Measurements from ENCODE around the gene LCA5L. TPM values are rescaled to one million over a fixed set of nuclear protein-coding genes. Genes with fewer than 3 reads are reported as not detected.

The LCA5L gene
- total RNA-seq, 1 experiment from 2014 or later, result 0.46 TPM

DNA sequence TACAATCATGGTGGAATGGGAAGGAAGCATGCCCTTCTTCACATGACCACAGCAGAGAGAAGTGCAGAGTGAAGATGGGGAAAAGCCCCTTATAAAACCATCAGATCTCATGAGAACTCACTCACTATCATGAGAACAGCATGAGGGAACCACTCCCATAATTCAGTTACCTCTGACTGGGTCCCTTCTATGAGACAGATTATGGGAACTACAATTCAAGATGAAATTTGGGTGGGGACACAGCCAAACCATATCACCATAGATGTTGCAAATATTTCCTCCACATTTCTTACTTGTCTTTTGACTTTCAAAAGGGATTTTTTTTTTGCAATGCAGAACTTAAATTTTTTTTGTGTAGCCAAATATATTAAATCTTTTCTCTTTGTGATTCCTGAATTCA lies 21.0 kb upstream of the LCA5L start:
- Histone ChIP-seq H2BK12ac (ENCODE audit: insufficient read length, low read depth, low read length) (no peak overlapping the region), H3K23ac (ENCODE audit: insufficient read length, low read depth, low read length) (no peak overlapping the region), H2AFZ (ENCODE audit: low read length) (no peak overlapping the region), H3K14ac (ENCODE audit: insufficient read depth, low read length) (no peak overlapping the region), H3K4me1 (ENCODE audit: insufficient read depth, low read length) (no peaks in the 10 kb centered on the region; the same call in 1 of the 2 replicates), H3K4ac (ENCODE audit: low read depth, low read length) (no peak overlapping the region), H2BK120ac (ENCODE audit: low read depth, low read length, poor library complexity, severe bottlenecking) (no peak overlapping the region), H3T11ph (ENCODE audit: low read length) (no peak overlapping the region), H2AK5ac (ENCODE audit: insufficient read length, low read length) (no peak overlapping the region), H3K27ac (ENCODE audit: insufficient read length, low read depth, low read length) (no peak overlapping the region), H4K8ac (replicated peaks; ENCODE audit: insufficient read length, low read depth, low read length) (no peak overlapping the region), H2BK20ac (ENCODE audit: low read depth, low read length, poor library complexity, severe bottlenecking) (no peak overlapping the region), H2BK5ac (ENCODE audit: insufficient read length, low read length) (no peak overlapping the region), H4K20me1 (ENCODE audit: control insufficient read depth, insufficient read depth, insufficient read length) (no peaks in the 10 kb centered on the region), H3K9ac (ENCODE audit: extremely low read depth, insufficient read length, low read length) (no peak overlapping the region), H3K79me2 (ENCODE audit: insufficient read depth, low read length) (no peaks in the 10 kb centered on the region; the same call in 1 of the 2 replicates), H3K9me3 (ENCODE audit: control insufficient read depth, low read depth, low read length) (no peaks in the 10 kb centered on the region), H3K27me3 (ENCODE audit: insufficient read depth, low read length) (no peaks in the 10 kb centered on the region), H3K79me1 (ENCODE audit: insufficient read depth, low read depth, low read length, poor library complexity, severe bottlenecking) (no peaks in the 10 kb centered on the region), H3K18ac (ENCODE audit: insufficient read length, low read depth, low read length) (no peak overlapping the region), H3K4me2 (ENCODE audit: insufficient read depth, insufficient read length, low read length) (no peak overlapping the region), H3K56ac (ENCODE audit: insufficient read length, low read depth, low read length) (no peak overlapping the region), H2BK15ac (ENCODE audit: low read depth, low read length) (no peak overlapping the region), H4K5ac (ENCODE audit: insufficient read length, low read depth, low read length) (no peak overlapping the region), H4K91ac (ENCODE audit: insufficient read length, low read depth, low read length) (no peak overlapping the region), H3K23me2 (ENCODE audit: insufficient read length, low read depth, low read length, poor library complexity, severe bottlenecking) (no peaks in the 10 kb centered on the region)
- no peak overlapping the region; a peak in 1 of 7 replicates for H3K27ac Mint-ChIP-seq
- no peak for TF ChIP-seq CTCF (conservative IDR thresholded peaks at IDR 0.05)
- DNase-seq, result no peak
- no peaks in the 10 kb centered on the region for H3K27me3 Mint-ChIP-seq (ENCODE audit: low read depth)
- H3K4me3 Mint-ChIP-seq, result no peak overlapping the region
- H3K36me3 Mint-ChIP-seq (ENCODE audit: insufficient read depth in 1 of 3, low read depth in 3 of 3), result no peaks in the 10 kb centered on the region; a peak in 1 of 7 replicates
- peaks cover 10 to 16% of the 10 kb centered on the region in 2 experiments for H3K4me1 Mint-ChIP-seq
- no peaks in the 10 kb centered on the region for H3K9me3 Mint-ChIP-seq

Measured in H9 (cell line).